ENCODE results near the gene SLC35E4.
"Not testable (repeated sequence)": the region's sequence is repeated elsewhere in the genome, so short reads cannot be mapped to it uniquely, and the experiment has no call there.

The SLC35E4 gene

DNA sequence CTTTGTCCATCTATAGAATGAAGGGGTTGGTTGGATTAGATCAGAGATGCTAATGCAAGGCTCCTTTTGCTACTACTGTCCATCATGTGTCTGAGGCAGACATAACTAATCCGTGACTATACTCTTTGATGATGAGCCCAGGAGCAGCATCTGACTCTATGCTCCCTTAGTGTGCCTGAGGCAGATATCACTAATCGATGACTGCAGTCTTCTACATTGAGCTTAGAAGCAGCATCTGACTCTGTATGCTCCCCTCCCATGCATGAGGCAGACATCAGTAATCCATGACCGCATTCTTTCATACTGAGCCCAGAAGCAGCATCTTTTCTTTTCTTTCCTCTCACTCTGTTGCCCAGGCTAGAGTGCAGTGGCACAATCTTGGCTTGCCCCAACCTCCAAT is 24.4 kb upstream of the SLC35E4 start:
- DNase-seq (ENCODE audit: low spot score) = no peak

GRCh38 chr22:30612789-30613188 is 22.8 kb upstream of the SLC35E4 start:
- DNase-seq (ENCODE audit: low spot score) = no peak

DNA sequence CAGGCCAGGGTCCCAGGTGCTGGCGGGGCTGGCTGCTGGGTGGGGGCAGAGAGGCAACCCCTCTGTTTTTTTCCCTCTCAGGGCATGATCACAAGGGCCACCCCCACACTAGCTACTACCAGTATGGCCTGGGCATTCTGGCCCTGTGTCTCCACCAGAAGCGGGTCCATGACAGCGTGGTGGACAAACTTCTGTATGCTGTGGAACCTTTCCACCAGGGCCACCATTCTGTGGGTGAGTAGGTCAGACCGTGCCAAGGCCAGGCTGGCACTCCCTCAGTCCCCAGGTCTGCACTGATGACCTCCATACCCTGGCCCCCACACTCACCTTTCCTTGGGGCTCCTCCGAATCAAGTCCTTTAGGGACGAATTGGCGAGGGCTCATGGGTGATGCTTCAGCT is 21.3 kb upstream of the SLC35E4 start:
- DNase-seq (ENCODE audit: low spot score) = no peak

DNA sequence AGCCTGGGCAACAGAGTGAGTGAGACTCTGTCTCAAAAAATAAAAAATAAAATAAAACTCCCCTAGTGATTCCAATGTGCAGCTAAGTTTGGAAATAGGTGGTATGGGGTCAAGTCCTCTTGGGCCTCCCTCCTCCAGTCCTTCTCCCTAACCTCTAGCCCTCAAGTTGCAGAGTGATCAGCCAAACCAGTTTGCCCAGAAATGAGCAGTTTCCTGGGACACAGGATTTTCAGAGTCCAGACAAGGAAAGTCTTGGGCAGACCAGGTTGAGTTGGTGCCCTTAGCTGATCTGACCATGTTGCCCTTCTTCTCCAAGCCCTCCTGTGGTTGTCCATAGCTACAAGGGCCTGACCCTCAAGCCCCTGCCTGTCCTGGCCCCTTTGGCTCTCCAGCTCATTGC is 20.7 kb upstream of the SLC35E4 start:
- no peak for DNase-seq (ENCODE audit: low spot score)

DNA sequence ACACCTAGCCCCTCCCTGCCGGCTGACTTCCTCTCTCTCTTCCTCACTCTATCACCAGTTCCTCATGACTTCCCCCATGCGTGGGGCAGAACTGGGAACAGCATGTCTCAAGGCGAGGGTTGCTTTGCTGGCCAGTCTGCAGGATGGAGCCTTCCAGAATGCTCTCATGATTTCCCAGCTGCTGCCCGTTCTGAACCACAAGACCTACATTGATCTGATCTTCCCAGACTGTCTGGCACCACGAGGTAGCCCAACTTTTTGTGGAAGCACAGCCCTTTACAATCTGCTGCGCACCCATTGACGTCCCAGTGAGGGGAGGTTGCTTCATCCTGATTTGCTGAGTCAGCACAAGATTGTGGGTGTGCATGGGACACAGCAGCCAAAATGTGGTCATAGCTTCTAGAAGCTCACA is 20.0 kb upstream of the SLC35E4 start:
- no peak for DNase-seq (ENCODE audit: low spot score)

DNA sequence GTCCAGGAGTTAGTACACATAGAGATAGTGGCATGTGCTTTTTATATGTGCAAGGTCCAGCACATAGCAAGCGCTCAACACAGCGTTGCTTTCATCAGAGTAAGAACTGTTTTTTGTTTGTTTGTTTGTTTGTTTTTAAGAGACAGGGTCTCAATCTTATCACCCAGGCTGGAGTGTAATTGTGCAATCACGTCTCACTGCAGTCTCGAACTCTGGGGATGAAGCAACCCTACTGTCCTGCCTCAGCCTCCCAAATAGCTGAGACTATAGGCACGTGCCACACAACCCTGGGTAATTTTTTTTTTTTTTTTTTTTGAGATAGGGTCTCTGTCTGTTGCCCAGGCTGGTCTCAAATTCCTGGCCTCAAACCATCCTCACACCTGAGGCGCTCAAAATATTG is 17.8 kb upstream of the SLC35E4 start:
- no peak for DNase-seq (ENCODE audit: low spot score)

DNA sequence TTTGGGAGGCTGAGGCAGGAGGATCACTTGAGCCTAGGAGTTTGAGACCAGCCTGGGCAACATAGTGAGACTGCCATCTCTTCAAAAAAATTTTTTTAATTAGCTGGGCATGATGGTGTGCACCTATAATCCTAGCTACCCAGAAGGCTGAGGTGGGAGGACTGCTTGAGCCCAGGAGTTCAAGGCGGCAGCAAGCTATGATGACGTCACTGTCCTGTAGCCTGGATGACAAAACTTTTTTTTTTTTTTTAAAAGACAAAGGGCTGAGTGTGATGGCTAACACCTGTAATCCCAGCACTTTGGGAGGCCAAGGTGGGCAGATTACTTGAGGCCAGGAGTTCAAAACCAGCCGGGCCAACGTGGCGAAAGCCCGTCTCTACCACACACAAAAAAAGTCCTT is 15.7 kb upstream of the SLC35E4 start:
- DNase-seq (ENCODE audit: low spot score) = not testable (repeated sequence)

DNA sequence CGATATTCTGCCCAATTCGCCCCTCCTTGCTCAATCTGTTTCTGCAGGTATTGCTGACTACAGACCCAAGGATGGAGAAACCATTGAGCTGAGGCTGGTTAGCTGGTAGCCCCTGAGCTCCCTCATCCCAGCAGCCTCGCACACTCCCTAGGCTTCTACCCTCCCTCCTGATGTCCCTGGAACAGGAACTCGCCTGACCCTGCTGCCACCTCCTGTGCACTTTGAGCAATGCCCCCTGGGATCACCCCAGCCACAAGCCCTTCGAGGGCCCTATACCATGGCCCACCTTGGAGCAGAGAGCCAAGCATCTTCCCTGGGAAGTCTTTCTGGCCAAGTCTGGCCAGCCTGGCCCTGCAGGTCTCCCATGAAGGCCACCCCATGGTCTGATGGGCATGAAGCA is 9.2 kb upstream of the SLC35E4 start:
- DNase-seq (ENCODE audit: low spot score) = no peak

- no peak for DNase-seq (ENCODE audit: low spot score)
Observed at GRCh38 chr22:30627471-30627870, 8.1 kb upstream of the SLC35E4 start.

- DNase-seq (ENCODE audit: low spot score) = no peak
Observed at GRCh38 chr22:30628491-30628890, 7.1 kb upstream of the SLC35E4 start.

DNA sequence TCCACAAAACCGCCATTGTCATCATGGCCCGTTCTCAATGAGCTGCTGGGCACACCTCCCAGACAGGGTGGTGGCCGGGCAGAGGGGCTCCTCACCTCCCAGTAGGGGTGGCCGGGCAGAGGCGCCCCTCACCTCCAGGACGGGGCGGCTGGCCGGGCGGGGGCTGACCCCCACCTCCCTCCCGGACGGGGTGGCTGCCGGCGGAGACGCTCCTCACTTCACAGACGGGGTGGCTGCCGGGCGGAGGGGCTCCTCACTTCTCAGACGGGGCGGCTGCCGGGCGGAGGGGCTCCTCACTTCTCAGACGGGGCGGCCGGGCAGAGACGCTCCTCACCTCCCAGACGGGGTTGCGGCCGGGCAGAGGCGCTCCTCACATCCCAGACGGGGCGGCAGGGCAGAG is 4.1 kb upstream of the SLC35E4 start:
- not testable (repeated sequence) for DNase-seq (ENCODE audit: low spot score)

GRCh38 chr22:30634471-30635233 is 929 bp upstream of the SLC35E4 start:
- DNase-seq (ENCODE audit: low spot score) = peak; percentile 95

GRCh38 chr22:30636226-30637077 is 871 bp downstream of the SLC35E4 start:
- DNase-seq (ENCODE audit: low spot score) = peak; percentile 25

DNA sequence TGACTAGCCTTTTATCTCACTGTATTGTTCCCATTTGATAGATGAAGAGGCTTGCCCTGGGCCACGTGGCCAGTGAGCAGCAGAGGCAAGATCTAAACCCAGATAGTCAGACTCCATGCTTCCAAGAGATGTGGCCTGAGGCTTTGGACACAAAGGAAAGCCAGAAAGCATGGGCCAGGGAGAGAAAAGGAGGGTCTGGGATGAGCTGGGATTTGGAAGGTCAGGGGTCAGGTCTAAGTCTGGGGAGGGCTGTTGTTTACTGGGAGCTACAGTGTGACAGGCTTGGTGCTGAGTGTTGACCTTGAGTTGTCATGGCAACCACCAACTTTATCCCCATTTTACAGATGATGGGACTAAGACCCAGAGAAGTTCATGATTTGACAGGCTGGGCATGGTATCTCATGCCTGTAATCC is 2.1 kb downstream of the SLC35E4 start:
- no peak for DNase-seq (ENCODE audit: low spot score)

DNA sequence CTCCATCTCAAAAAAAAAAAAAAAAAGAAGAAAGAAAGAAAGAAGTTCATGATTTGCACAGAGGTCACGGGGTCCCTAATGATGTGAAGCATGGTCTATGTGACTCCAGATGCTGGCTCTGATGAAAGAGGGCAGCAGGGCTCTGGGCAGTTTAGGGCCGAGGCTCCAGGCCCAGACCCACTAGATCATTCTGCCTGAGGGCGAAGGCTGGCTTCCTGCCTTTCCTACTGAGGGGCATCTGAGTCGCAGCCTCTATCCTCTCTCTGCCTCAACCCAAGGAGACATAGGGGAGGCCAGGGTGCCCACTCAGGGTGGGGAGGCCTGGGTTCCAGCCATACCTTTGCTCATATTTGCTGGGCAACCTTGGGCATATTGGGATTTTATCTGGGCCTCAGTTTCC is 4.8 kb downstream of the SLC35E4 start:
- no peak for DNase-seq (ENCODE audit: low spot score)

- DNase-seq (ENCODE audit: low spot score) = no peak
Observed at GRCh38 chr22:30640839-30641430, 5.4 kb downstream of the SLC35E4 start.

DNA sequence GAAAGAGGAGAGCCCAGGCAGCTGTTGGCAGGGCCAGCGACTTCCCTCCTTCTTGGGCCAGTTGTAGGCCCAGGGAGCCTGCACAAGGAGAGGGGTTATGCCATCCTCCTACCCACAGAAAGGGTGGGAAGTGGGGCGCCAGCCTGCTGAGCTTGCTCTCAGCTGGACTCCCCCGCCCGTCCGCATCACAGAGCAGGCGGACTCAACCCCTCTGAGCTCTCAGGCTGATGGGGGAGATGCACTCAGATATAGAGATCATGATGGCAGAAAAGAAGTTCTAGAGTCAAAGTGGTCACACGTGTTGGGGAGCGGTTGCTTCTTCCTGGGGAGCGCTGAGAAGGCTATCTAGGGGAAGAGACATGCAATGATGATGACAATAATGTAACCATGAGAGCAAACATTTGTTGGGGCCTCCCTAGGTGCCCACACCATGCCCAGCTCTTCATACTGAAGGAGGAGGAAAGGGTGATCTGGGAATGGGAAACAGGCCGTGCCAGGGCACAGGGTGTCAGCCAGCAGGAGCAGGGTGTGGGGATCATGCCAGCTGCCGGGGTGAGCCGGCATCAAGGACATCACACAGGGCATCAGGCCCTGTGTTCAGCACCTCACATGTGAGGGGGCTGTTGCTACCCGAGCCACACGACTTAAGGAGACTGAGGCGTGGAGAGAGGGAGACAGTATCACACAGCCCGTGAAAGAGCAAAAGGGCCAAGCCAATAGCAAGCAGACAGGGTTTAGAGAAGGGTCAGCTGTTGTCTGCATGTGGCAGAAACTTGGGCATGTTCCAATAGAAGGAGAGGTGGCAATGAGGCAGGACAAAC is 7.7 kb downstream of the SLC35E4 start:
- no peak for DNase-seq (ENCODE audit: low spot score)

DNA sequence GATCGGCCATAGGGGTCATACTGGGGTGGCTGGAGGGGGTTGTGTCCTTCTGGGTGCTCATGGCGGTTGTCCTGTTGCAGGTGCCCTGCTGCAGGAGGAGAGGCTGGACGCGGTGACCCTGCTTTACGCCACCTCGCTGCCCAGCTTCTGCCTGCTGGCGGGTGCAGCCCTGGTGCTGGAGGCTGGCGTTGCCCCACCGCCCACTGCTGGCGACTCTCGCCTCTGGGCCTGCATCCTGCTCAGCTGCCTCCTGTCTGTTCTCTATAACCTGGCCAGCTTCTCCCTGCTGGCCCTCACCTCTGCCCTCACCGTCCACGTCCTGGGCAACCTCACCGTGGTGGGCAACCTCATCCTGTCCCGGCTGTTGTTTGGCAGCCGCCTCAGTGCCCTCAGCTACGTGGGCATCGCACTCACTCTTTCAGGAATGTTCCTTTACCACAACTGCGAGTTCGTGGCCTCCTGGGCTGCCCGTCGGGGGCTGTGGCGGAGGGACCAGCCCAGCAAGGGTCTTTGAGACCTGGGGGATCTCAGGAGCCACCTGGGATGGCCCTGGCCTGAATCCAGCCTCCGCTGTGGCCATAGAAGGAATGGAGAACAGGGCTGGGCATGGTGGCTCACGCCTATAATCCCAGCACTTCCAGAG is 11.1 kb downstream of the SLC35E4 start:
- no peak for DNase-seq (ENCODE audit: low spot score)

- DNase-seq (ENCODE audit: low spot score) = no peak
Observed at GRCh38 chr22:30647536-30647935, 12.0 kb downstream of the SLC35E4 start.

GRCh38 chr22:30648825-30649224 is 13.2 kb downstream of the SLC35E4 start:
- no peak for DNase-seq (ENCODE audit: low spot score)

DNA sequence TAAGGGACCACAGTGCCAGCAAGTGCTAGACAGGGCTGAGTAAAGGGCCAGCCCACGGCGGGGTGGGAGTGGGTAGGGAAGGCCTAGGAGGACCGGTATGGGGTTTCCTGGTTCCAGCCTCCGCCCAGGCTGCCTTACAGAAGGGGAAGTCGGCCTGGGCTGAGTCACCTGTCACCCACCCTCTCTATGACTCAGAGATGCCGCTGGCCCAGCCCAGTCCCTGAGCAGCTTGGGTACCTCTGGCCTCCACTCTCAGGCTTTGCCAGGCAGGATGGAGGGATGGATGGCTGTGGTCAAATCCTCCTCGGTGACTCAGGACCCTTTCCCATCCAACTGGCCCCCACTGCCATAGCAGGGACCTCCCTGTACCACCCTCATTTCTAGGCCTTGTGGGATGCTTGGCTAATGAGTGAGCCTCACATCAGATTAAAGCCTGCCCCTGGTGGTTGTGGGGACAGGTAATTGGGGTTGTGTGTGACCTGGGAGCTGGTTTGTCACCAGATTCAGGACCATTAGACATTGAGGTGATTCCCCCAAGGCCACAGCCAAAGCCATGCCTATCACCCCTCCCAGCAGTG is 13.9 kb downstream of the SLC35E4 start:
- peak; percentile 90 for DNase-seq (ENCODE audit: low spot score)

Measured in hepatic stellate cell (primary cell).